Measurements from ENCODE around the gene ATP6V0C. TPM values are rescaled to one million over a fixed set of nuclear protein-coding genes. Genes with fewer than 3 reads are reported as not detected.

ATP6V0C gene
- total and polyA plus RNA-seq, 4 experiments from 2014 or later = 57.5 to 129 (median 103) TPM

DNA sequence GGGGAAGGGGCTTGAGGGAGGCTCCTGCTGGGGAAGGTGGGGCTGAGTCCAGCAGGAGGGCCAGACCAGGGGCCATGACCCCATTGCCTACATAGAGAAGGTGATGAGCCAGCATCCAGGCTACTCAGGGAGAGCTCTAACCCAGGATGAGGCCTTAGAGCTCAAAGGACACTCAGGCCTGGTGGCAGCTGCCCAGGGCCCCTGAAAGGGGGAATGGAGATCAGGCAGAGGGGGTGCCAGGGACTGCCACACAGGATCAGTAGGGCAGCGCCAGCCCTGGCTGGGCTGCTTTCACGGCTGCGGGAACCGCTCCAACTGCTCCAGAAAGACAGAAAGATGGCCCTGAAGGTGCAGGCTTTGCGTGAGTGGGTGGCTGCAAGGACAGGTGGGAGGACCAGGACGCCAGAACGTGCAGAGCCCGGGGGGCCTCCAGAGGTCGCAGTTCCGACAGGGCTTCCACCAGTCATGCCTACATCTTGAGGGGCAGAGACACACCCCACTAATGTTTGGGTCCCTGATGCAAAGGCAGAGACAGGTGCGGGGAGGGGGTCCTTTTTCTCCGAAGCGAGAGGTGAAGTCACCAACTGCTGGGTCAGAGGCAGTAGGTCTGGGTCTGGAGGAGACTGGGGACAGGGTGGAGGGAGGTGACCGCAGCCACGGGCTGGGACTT lies 882 bp upstream of the ATP6V0C start:
- Mint-ChIP-seq H3K27me3 (no peaks in the 10 kb centered on the region), H3K27ac (peak overlapping the region; percentile 91 to 97 (median 92)), H3K9me3 (peaks cover 0 to 7% (median 0%) of the 10 kb centered on the region in 8 donors), H3K4me1 (peaks cover 32 to 56% (median 40%) of the 10 kb centered on the region in 4 donors), H3K36me3 (peaks cover 0 to 25% of the 10 kb centered on the region in 2 donors), H3K4me3 (peak overlapping the region; percentile 79 to 96 (median 86))
- ChIA-PET POLR2A (ENCODE audit: partially characterized antibody) (interaction anchor here (0.7 to 6.1 kb wide), 12 partner anchors 12 to 357 kb away, joined by 3 to 101 read pairs (median 4); partner anchors contain the start of genes ABCA3, CEMP1, MLST8 and PDPK1), CTCF (ENCODE audit: partially characterized antibody) (interaction anchor here (1.0 kb wide), 1 partner anchor 18 kb away, joined by 3 read pairs; the partner anchor contains the start of gene CEMP1)
- H3K27ac ChIP-seq (ENCODE audit: low read depth, low read length) = peak overlapping the region; percentile 94
- no peaks in the 10 kb centered on the region for H3K9me3 ChIP-seq (ENCODE audit: control insufficient read depth in 1 of 2, low read length in 2 of 2)
- peaks cover 40% of the 10 kb centered on the region for H3K4me1 ChIP-seq (ENCODE audit: insufficient read depth, low read length)
- H3K27me3 ChIP-seq (ENCODE audit: insufficient read depth, low read length) = no peaks in the 10 kb centered on the region
- intact Hi-C loops (cut with micrococcal nuclease) = loop anchor here (1.0 to 10.0 kb wide), 8 partner anchors 19 to 358 kb away; partner anchors contain the start of genes CCNF, RNPS1, TBC1D24 and TRAF7
- H3K36me3 ChIP-seq (ENCODE audit: insufficient read depth, low read length) = no peaks in the 10 kb centered on the region
- H3K4me3 ChIP-seq (ENCODE audit: low read length in 2 of 2) = peak overlapping the region; percentile 12 to 74
- peak in 1 of 5 donors; percentile 58 for DNase-seq

DNA sequence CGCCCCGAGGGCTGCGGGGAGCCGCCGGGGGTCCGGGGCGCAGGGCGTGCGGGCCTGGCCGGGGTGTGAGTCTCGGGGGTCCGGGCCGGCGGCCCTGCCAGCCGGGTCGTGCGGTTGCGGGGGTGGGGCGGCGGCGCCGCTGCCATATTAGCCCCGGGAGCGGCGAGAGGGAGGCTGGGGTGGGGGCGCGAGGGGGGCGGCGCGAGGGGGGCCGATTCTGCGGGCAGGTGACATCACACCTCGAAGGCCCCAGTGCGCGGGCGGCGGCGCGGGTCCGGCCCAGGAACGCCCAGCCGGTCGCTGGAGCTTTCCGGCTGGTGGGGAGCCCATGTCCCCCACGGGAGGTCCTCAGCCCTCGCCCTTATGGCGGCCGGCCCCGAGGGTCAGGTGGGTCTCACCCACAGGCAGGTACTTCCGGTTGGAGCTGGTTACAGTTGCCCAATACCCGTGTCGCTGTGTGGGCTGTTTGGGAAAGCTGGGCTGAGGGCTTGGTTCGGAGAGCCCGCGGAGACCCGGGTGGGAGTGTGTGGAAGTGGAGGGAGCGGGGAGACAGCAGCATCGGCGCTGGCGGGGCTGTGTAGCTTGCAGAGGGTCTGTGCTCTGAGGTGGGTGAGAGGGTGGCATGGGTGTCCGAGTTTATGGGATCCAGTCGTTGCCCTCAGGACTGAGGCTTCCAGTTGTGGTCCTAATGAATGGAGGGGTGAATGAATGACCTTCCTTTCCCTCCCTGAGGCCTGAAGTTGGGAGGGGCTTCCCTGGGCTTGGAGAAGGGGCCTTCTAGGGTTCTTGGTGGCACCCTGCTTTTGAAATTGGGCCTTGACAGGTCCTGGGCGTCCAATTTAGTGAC lies 804 bp downstream of the ATP6V0C start:
- H3K4me3 ChIP-seq (ENCODE audit: low read length in 2 of 2) = peak overlapping the region; percentile 74 to 77
- peak overlapping the region; percentile 94 for H3K27ac ChIP-seq (ENCODE audit: low read depth, low read length)
- intact Hi-C loops (cut with micrococcal nuclease) = loop anchor here (5.0 to 10.0 kb wide), 2 partner anchors 158 to 250 kb away; partner anchors contain the start of gene RNPS1
- peak in 2 of 5 donors; percentile 44 to 64 for DNase-seq
- ChIA-PET CTCF (ENCODE audit: partially characterized antibody) (interaction anchor here (1.7 kb wide), 1 partner anchor 13 kb away, joined by 4 read pairs; no protein-coding TSS in a partner anchor), POLR2A (ENCODE audit: partially characterized antibody) (interaction anchor here (1.1 to 6.1 kb wide), 13 partner anchors 11 to 554 kb away, joined by 3 to 101 read pairs (median 5); partner anchors contain the start of genes CEMP1, ECI1, FLYWCH2 and MLST8)
- peak overlapping the region; percentile 91 to 98 (median 97) for H3K27ac Mint-ChIP-seq
- peaks cover 35 to 73% (median 51%) of the 10 kb centered on the region in 4 donors for H3K4me1 Mint-ChIP-seq
- H3K36me3 ChIP-seq (ENCODE audit: insufficient read depth, low read length) = no peaks in the 10 kb centered on the region
- no peaks in the 10 kb centered on the region for H3K9me3 ChIP-seq (ENCODE audit: control insufficient read depth in 1 of 2, low read length in 2 of 2)
- H3K36me3 Mint-ChIP-seq = peaks cover under 1 to 28% of the 10 kb centered on the region in 2 donors
- peak overlapping the region; percentile 90 to 93 (median 92) for H3K4me3 Mint-ChIP-seq
- no peaks in the 10 kb centered on the region for H3K27me3 ChIP-seq (ENCODE audit: insufficient read depth, low read length)
- peaks cover 57% of the 10 kb centered on the region for H3K4me1 ChIP-seq (ENCODE audit: insufficient read depth, low read length)
- H3K27me3 Mint-ChIP-seq = no peaks in the 10 kb centered on the region
- peaks cover 0 to 7% (median 0%) of the 10 kb centered on the region in 8 donors for H3K9me3 Mint-ChIP-seq

DNA sequence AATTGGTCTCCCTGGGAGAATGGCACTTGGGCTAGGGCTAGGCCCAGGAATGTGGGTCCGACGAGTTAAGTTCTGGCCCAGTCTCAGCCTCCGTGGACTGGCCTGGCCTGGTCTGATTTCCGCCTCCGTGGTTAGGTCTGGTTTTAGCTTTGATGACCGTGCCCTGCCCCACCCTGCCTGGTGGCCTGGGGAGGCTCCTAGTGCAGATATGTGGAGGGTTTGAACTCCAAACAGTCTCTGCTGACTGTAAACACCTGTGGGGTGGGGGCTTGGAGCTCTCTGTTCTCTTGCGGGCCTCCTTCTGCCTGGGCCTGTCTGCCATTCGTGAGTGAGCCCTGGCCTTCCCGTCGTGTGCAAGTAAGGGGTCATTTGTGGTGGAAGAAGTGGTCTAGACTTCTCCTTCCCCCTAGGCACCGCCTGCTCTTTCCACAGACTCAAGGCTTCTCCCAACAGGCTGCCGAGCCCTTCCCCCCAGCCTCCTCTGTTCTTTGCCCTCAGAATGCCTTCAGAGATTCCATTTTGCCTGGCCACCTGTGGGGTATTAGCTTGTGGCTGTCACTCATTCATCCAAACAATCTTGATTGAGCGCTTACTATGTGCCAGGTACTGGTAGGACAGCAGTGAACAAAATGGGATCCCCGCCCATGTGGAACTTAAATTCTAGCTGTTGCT lies 1.6 kb downstream of the ATP6V0C start:
- H3K4me3 ChIP-seq (ENCODE audit: low read length in 2 of 2) = peak overlapping the region in 1 of 2 donors; percentile 77
- H3K9me3 Mint-ChIP-seq = peaks cover 0 to 9% (median 0%) of the 10 kb centered on the region in 8 donors
- DNase-seq = peak in 1 of 5 donors; percentile 38
- peak overlapping the region; percentile 94 for H3K27ac ChIP-seq (ENCODE audit: low read depth, low read length)
- peak overlapping the region; percentile 91 to 98 (median 97) for H3K27ac Mint-ChIP-seq
- POLR2A ChIA-PET (ENCODE audit: partially characterized antibody) = interaction anchor here (1.0 to 6.1 kb wide), 9 partner anchors 17 to 555 kb away, joined by 3 to 101 read pairs (median 5); partner anchors contain the start of genes ABCA3, CEMP1, ECI1 and FLYWCH2
- peaks cover 40 to 79% (median 57%) of the 10 kb centered on the region in 4 donors for H3K4me1 Mint-ChIP-seq
- peak overlapping the region; percentile 90 to 93 (median 92) for H3K4me3 Mint-ChIP-seq
- intact Hi-C loops (cut with micrococcal nuclease) = loop anchor here (10.0 kb wide), 1 partner anchor 251 kb away; the partner anchor contains the start of gene RNPS1
- CTCF ChIA-PET (ENCODE audit: partially characterized antibody) = interaction anchor here (1.7 kb wide), 1 partner anchor 14 kb away, joined by 4 read pairs; no protein-coding TSS in a partner anchor
- H3K36me3 Mint-ChIP-seq = peaks cover 6 to 32% of the 10 kb centered on the region in 2 donors
- no peaks in the 10 kb centered on the region for H3K36me3 ChIP-seq (ENCODE audit: insufficient read depth, low read length)
- H3K27me3 ChIP-seq (ENCODE audit: insufficient read depth, low read length) = no peaks in the 10 kb centered on the region
- H3K4me1 ChIP-seq (ENCODE audit: insufficient read depth, low read length) = peaks cover 61% of the 10 kb centered on the region
- no peaks in the 10 kb centered on the region for H3K9me3 ChIP-seq (ENCODE audit: control insufficient read depth in 1 of 2, low read length in 2 of 2)
- no peaks in the 10 kb centered on the region for H3K27me3 Mint-ChIP-seq

DNA sequence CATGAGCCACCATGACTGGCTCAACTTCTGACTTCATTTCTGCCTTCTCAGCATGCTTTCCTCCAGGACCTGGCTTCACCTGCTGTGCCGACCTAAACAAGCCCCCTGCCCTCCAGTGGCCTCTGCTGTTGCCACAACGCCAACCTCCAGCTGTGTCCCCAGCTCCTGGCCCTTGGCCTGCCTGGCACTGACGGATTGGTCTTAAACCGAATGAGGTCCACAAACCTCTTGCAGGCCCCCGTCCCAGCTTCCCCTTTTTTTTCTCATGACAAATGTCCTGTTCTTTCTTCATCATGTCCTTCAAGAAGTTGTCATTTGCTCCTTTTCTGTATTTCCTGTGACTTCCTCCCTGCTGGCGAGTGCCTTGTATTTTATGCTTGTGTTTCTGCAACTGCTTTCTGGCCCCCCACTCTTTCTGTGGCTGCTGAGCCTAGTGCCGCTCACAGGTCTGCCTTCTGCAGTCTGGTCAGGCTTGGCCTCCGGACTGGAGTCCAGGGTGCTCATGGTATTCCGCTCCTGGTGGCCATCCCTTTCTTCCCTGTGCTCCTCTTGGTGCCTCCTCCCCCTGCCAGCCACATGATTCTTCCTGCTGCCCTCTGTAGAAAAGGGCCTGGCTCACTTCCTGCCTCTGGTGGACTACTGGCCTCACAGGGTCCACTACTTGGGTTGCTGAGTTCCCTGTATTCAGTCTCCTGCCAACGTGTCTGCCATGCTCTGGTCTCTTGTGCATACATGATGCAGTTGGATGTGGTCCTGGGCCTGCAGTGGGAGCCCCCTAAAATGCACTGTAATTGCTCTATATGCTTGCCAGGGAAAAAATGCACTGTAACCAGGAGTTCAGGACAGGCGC lies 2.9 kb downstream of the ATP6V0C start:
- H3K36me3 Mint-ChIP-seq = peaks cover 6 to 41% of the 10 kb centered on the region in 2 donors
- peaks cover 46 to 91% (median 64%) of the 10 kb centered on the region in 4 donors for H3K4me1 Mint-ChIP-seq
- no peak overlapping the region for H3K27ac ChIP-seq (ENCODE audit: low read depth, low read length)
- H3K9me3 Mint-ChIP-seq = peaks cover 0 to 9% (median 0%) of the 10 kb centered on the region in 8 donors
- H3K9me3 ChIP-seq (ENCODE audit: control insufficient read depth in 1 of 2, low read length in 2 of 2) = no peaks in the 10 kb centered on the region
- H3K4me1 ChIP-seq (ENCODE audit: insufficient read depth, low read length) = peaks cover 70% of the 10 kb centered on the region
- no peaks in the 10 kb centered on the region for H3K27me3 ChIP-seq (ENCODE audit: insufficient read depth, low read length)
- ChIA-PET CTCF (ENCODE audit: partially characterized antibody) (no interaction called here), POLR2A (ENCODE audit: partially characterized antibody) (interaction anchor here (4.4 to 6.1 kb wide), 2 partner anchors 16 to 21 kb away, joined by 26 to 101 read pairs; partner anchors contain the start of genes CEMP1 and PDPK1)
- H3K27ac Mint-ChIP-seq = peak overlapping the region; percentile 84 to 98 (median 91)
- peak overlapping the region; percentile 71 to 93 (median 91) for H3K4me3 Mint-ChIP-seq
- no peak overlapping the region for H3K4me3 ChIP-seq (ENCODE audit: low read length in 2 of 2)
- no peak for DNase-seq
- intact Hi-C loops (cut with micrococcal nuclease) = loop anchor here (10.0 kb wide), 1 partner anchor 252 kb away; the partner anchor contains the start of gene RNPS1
- peaks cover 0 to 1% of the 10 kb centered on the region in 2 donors for H3K27me3 Mint-ChIP-seq
- H3K36me3 ChIP-seq (ENCODE audit: insufficient read depth, low read length) = no peaks in the 10 kb centered on the region

DNA sequence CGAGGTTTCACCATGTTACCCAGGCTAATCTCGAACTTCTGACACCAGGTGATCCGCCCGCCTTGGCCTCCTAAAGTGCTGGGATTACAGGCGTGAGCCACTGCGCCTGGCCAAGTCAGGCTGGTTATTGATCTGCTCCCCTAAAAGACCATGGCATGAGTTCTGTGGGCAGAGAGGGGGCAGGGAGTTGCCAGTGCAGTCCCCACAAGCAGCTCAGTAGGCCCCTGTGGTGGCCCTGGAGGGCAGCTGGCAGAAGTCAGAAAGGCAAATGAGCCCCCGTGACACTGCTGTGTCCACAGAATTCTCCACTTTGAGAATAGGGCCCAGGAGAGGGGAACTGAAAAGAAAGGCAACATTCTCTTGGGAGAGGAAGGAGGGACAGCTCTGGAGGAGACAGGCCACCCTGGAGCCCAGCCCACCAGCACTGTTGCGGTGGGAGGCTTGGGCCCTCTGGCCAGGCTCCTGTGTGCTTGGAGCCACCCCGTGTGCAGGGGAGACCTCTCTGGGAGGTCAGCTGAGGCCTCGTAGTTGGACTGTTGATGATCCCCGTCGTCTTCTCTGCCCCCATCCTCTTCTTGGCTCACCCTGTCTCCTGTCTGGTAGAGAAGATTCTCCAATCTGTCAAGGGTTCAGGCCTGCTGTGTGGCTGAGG lies 4.3 kb downstream of the ATP6V0C start:
- ChIA-PET CTCF (ENCODE audit: partially characterized antibody) (no interaction called here), POLR2A (ENCODE audit: partially characterized antibody) (interaction anchor here (1.5 to 7.0 kb wide), 2 partner anchors 14 to 19 kb away, joined by 5 to 170 read pairs; partner anchors contain the start of genes CEMP1 and PDPK1)
- peak overlapping the region in 3 of 8 donors; percentile 50 to 93 (median 71) for H3K4me3 Mint-ChIP-seq
- peaks cover 0 to 7% (median 0%) of the 10 kb centered on the region in 8 donors for H3K9me3 Mint-ChIP-seq
- no peaks in the 10 kb centered on the region for H3K36me3 ChIP-seq (ENCODE audit: insufficient read depth, low read length)
- peak overlapping the region; percentile 25 for H3K27ac ChIP-seq (ENCODE audit: low read depth, low read length)
- DNase-seq = no peak
- peaks cover 39 to 79% (median 59%) of the 10 kb centered on the region in 4 donors for H3K4me1 Mint-ChIP-seq
- H3K27me3 Mint-ChIP-seq = peaks cover 0 to 1% of the 10 kb centered on the region in 2 donors
- H3K27ac Mint-ChIP-seq = peak overlapping the region; percentile 13 to 97 (median 84)
- H3K36me3 Mint-ChIP-seq = peaks cover 6 to 44% of the 10 kb centered on the region in 2 donors
- H3K9me3 ChIP-seq (ENCODE audit: control insufficient read depth in 1 of 2, low read length in 2 of 2) = no peaks in the 10 kb centered on the region
- H3K4me1 ChIP-seq (ENCODE audit: insufficient read depth, low read length) = peaks cover 67% of the 10 kb centered on the region
- intact Hi-C loops (cut with micrococcal nuclease) = loop anchor here (10.0 kb wide), 1 partner anchor 253 kb away; the partner anchor contains the start of gene RNPS1
- H3K4me3 ChIP-seq (ENCODE audit: low read length in 2 of 2) = no peak overlapping the region
- no peaks in the 10 kb centered on the region for H3K27me3 ChIP-seq (ENCODE audit: insufficient read depth, low read length)
